Measurements from ENCODE around the gene HSF5. TPM values are rescaled to one million over a fixed set of nuclear protein-coding genes. Genes with fewer than 3 reads are reported as not detected.

Gene HSF5
- total RNA-seq, 6 donors from 2014 or later, result 0.07 to 0.39 (median 0.30) TPM; not detected in 1

- ATAC-seq (ENCODE audit: low FRiP score in 2 of 2) (no peak), DNase-seq (no peak)
- Histone ChIP-seq H3K9me3 (no peaks in the 10 kb centered on the region), H3K4me3 (peak overlapping the region in 3 of 4 donors; percentile 65 to 82 (median 72)), H3K36me3 (peaks cover 19 to 31% (median 27%) of the 10 kb centered on the region in 4 donors), H3K4me1 (peaks cover 31 to 57% (median 49%) of the 10 kb centered on the region in 4 donors), H3K27me3 (no peaks in the 10 kb centered on the region), H3K27ac (peak overlapping the region; percentile 62 to 97 (median 78))
- no peak for TF ChIP-seq POLR2AphosphoS5 (IDR thresholded peaks at IDR 0.05)
- no peak for TF ChIP-seq POLR2A (IDR thresholded peaks at IDR 0.05)
- no peak for TF ChIP-seq CTCF (IDR thresholded peaks at IDR 0.05)
- TF ChIP-seq EP300 (IDR thresholded peaks at IDR 0.05), result no peak
- WGBS, 2 donors, result 33 to 36% methylated on average over 11 of the region's 11 CpGs
Observed at GRCh38 chr17:58514770-58515157, 26.6 kb upstream of the HSF5 start.

- Histone ChIP-seq H3K4me1 (peaks cover 28 to 54% (median 43%) of the 10 kb centered on the region in 4 donors), H3K27me3 (no peaks in the 10 kb centered on the region)
Observed at GRCh38 chr17:58513965-58514769, 26.0 kb upstream of the HSF5 start, which contains the start of gene MTMR4. MTMR4 (minus strand) TSS chr17:58514638; CDS start chr17:58514407, 231 bp downstream.

GRCh38 chr17:58513267-58513964, 25.2 kb upstream of the HSF5 start:
- peak overlapping the region in 1 of 4 donors; percentile 84 for H3K27ac ChIP-seq
- peaks cover 27 to 44% (median 39%) of the 10 kb centered on the region in 4 donors for H3K36me3 ChIP-seq
- TF ChIP-seq POLR2A (IDR thresholded peaks at IDR 0.05) (no peak), EP300 (IDR thresholded peaks at IDR 0.05) (no peak), CTCF (IDR thresholded peaks at IDR 0.05) (no peak), POLR2AphosphoS5 (IDR thresholded peaks at IDR 0.05) (no peak)
- no peak for DNase-seq
- H3K4me3 ChIP-seq, result peak overlapping the region; percentile 6 to 82 (median 68)
- H3K9me3 ChIP-seq, result no peaks in the 10 kb centered on the region
- ATAC-seq (ENCODE audit: low FRiP score in 2 of 2), result no peak
- no peaks in the 10 kb centered on the region for H3K27me3 ChIP-seq
- 37 to 40% methylated on average over 14 of the region's 14 CpGs for WGBS, 2 donors
- H3K4me1 ChIP-seq, result peaks cover 25 to 47% (median 38%) of the 10 kb centered on the region in 4 donors

More at GRCh38 chr17:58513965-58514769, 26.0 kb upstream of the HSF5 start, which contains the start of gene MTMR4:
- WGBS, 2 donors, result 2 to 6% methylated on average over 12 to 59 of the region's 64 CpGs
- TF ChIP-seq POLR2A (IDR thresholded peaks at IDR 0.05), result peak in 2 of 4 donors; percentile 13 to 61
- no peak for TF ChIP-seq EP300 (IDR thresholded peaks at IDR 0.05)
- Histone ChIP-seq H3K36me3 (peaks cover 20 to 37% (median 32%) of the 10 kb centered on the region in 4 donors), H3K27ac (peak within 1 kb of the TSS; percentile 62 to 97 (median 78)), H3K9me3 (no peaks in the 10 kb centered on the region), H3K4me3 (peak within 1 kb of the TSS; percentile 6 to 82 (median 68))
- ATAC-seq (ENCODE audit: low FRiP score in 2 of 2), result peak; percentile 52 to 68
- DNase-seq, result peak; percentile 93 to 95

DNA sequence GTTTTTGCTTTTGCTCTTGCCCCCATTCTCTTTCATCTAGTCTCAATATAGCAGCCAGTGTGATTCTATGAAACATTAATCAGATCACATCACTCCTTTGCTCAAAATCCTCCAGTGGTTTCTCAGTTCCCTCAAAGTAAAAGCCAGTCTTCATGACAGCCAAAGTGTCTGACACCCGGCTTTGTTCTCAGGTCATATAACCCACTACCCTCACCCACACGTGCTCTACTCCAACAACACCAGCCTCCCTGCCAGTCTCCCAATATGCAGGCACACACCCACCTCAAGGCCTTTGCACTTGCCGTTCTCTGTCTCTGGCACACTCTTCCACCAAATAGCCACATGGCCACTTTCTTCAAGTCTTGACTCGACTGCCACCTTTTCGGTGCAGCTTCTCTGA, 21.9 kb upstream of the HSF5 start:
- Histone ChIP-seq H3K9me3 (no peaks in the 10 kb centered on the region), H3K4me1 (peaks cover 15 to 31% (median 19%) of the 10 kb centered on the region in 4 donors), H3K27ac (no peak overlapping the region), H3K4me3 (no peak overlapping the region), H3K36me3 (peaks cover 41 to 77% (median 70%) of the 10 kb centered on the region in 4 donors), H3K27me3 (no peaks in the 10 kb centered on the region)
- TF ChIP-seq CTCF (IDR thresholded peaks at IDR 0.05) (no peak), POLR2A (IDR thresholded peaks at IDR 0.05) (no peak), POLR2AphosphoS5 (IDR thresholded peaks at IDR 0.05) (no peak), EP300 (IDR thresholded peaks at IDR 0.05) (no peak)
- 96 to 97% methylated on average over 5 of the region's 5 CpGs for WGBS, 2 donors
- ATAC-seq (ENCODE audit: low FRiP score in 2 of 2) (no peak), DNase-seq (no peak)

Data from upper lobe of left lung (tissue), 6 donors.